Measurements from ENCODE around the gene SERPINA4. TPM values are rescaled to one million over a fixed set of nuclear protein-coding genes. Genes with fewer than 3 reads are reported as not detected.

The SERPINA4 gene
- total and polyA plus RNA-seq, 4 donors: 0.18 TPM; not detected in 3

DNA sequence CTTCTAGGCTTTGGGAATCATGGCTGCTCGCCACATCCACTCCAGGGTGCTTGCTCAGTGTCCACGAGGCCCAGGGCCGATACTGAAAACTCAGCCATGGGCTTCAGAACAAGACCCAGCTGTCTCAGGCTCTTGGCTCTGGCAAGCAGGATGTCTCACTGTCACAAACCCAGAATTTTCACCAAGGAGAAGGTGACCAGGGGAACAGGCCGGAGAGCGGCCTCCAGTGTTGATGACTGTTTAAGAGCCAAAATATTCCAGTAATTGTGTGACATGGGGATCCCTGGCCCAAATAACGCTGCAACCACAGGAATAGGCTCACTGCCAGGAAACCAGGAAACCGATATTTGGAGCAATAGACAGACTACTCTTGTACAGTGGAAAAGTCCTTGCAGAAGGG, 10.2 kb downstream of the SERPINA4 start:
- no peaks in the 10 kb centered on the region for H3K36me3 ChIP-seq (ENCODE audit: control insufficient read depth in 4 of 4, insufficient read depth in 4 of 4, low read length in 4 of 4)
- H3K27me3 ChIP-seq (ENCODE audit: control insufficient read depth in 3 of 3, insufficient read depth in 3 of 3, low read length in 2 of 3): no peaks in the 10 kb centered on the region
- DNase-seq (peak; percentile 54 to 75 (median 66)), ATAC-seq (ENCODE audit: insufficient read depth, low FRiP score) (no peak)
- no peak overlapping the region for H3K4me3 ChIP-seq
- WGBS, 2 donors: 61 to 66% methylated on average over 7 of the region's 7 CpGs
- TF ChIP-seq, protein P1, sequence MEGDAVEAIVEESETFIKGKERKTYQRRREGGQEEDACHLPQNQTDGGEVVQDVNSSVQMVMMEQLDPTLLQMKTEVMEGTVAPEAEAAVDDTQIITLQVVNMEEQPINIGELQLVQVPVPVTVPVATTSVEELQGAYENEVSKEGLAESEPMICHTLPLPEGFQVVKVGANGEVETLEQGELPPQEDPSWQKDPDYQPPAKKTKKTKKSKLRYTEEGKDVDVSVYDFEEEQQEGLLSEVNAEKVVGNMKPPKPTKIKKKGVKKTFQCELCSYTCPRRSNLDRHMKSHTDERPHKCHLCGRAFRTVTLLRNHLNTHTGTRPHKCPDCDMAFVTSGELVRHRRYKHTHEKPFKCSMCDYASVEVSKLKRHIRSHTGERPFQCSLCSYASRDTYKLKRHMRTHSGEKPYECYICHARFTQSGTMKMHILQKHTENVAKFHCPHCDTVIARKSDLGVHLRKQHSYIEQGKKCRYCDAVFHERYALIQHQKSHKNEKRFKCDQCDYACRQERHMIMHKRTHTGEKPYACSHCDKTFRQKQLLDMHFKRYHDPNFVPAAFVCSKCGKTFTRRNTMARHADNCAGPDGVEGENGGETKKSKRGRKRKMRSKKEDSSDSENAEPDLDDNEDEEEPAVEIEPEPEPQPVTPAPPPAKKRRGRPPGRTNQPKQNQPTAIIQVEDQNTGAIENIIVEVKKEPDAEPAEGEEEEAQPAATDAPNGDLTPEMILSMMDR (IDR thresholded peaks at IDR 0.05; ENCODE audit: control extremely low read depth, extremely low read depth): no peak
- H3K27ac ChIP-seq (ENCODE audit: low read depth in 1 of 2, low read length in 1 of 2): peak overlapping the region; percentile 13 to 47
- H3K9me3 ChIP-seq (ENCODE audit: control insufficient read depth in 4 of 4, insufficient read depth in 3 of 4, low read length in 3 of 4): peaks cover 0 to 4% (median 0%) of the 10 kb centered on the region in 4 donors
- H3K9ac ChIP-seq (ENCODE audit: insufficient read depth in 1 of 2, low read length in 2 of 2): no peak overlapping the region
- H3K4me1 ChIP-seq (ENCODE audit: control insufficient read depth in 5 of 5, insufficient read depth in 5 of 5, low read length in 5 of 5): peaks cover 0 to 14% (median 0%) of the 10 kb centered on the region in 5 donors

- ATAC-seq (ENCODE audit: insufficient read depth, low FRiP score): no peak
- Histone ChIP-seq H3K9me3 (ENCODE audit: control insufficient read depth in 4 of 4, insufficient read depth in 3 of 4, low read length in 3 of 4) (peaks cover 0 to 4% (median 0%) of the 10 kb centered on the region in 4 donors), H3K4me3 (no peak overlapping the region), H3K4me1 (ENCODE audit: control insufficient read depth in 5 of 5, insufficient read depth in 5 of 5, low read length in 5 of 5) (peaks cover 0 to 14% (median 0%) of the 10 kb centered on the region in 5 donors), H3K27ac (ENCODE audit: low read depth in 1 of 2, low read length in 1 of 2) (no peak overlapping the region), H3K9ac (ENCODE audit: insufficient read depth in 1 of 2, low read length in 2 of 2) (no peak overlapping the region), H3K27me3 (ENCODE audit: control insufficient read depth in 3 of 3, insufficient read depth in 3 of 3, low read length in 2 of 3) (no peaks in the 10 kb centered on the region), H3K36me3 (ENCODE audit: control insufficient read depth in 4 of 4, insufficient read depth in 4 of 4, low read length in 4 of 4) (no peaks in the 10 kb centered on the region)
- TF ChIP-seq, protein P1 (IDR thresholded peaks at IDR 0.05; ENCODE audit: control extremely low read depth, extremely low read depth): no peak
- no peak for DNase-seq
- 78 to 83% methylated on average over 6 of the region's 6 CpGs for WGBS, 2 donors
These were observed 10.7 kb downstream of the SERPINA4 start for GRCh38 chr14:94571950-94572349.

DNA sequence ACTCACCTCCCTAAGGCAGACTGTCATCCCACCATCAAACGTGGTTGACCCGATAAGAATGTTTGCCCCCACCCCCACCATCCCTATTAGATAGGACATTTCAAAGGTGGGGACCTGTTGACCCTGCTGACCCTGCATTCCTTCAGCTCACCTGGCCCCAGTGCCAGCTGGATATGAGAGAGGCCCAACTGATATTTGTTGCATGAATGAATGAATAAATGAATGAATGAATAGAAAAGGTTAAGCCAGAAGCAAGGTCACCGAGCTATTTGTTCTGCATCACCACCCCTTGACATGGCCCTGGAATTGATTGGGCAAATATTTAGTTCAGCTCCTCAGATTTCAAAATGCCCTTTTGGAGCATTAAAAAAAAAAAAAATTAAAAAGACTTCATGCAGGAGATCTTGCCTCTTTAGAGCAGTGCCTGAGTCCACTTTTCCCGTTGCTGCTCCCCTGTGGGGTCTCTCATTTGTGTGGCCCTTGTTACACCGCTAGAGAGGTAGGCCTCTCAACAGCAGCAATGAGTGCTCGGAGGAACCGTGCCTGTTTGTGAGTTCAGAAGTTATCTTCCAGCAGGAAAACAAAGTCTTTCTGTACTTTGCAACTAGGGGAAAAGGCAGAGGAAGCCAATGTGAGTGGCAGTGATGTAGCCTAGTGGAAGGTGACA, 11.5 kb downstream of the SERPINA4 start:
- Histone ChIP-seq H3K36me3 (ENCODE audit: control insufficient read depth in 4 of 4, insufficient read depth in 4 of 4, low read length in 4 of 4) (no peaks in the 10 kb centered on the region), H3K9ac (ENCODE audit: insufficient read depth in 1 of 2, low read length in 2 of 2) (no peak overlapping the region), H3K4me1 (ENCODE audit: control insufficient read depth in 5 of 5, insufficient read depth in 5 of 5, low read length in 5 of 5) (peaks cover 0 to 14% (median 0%) of the 10 kb centered on the region in 5 donors), H3K4me3 (no peak overlapping the region), H3K9me3 (ENCODE audit: control insufficient read depth in 4 of 4, insufficient read depth in 3 of 4, low read length in 3 of 4) (peaks cover 0 to 4% (median 0%) of the 10 kb centered on the region in 4 donors), H3K27ac (ENCODE audit: low read depth in 1 of 2, low read length in 1 of 2) (no peak overlapping the region), H3K27me3 (ENCODE audit: control insufficient read depth in 3 of 3, insufficient read depth in 3 of 3, low read length in 2 of 3) (no peaks in the 10 kb centered on the region)
- ATAC-seq (ENCODE audit: insufficient read depth, low FRiP score): no peak
- no peak for DNase-seq
- TF ChIP-seq, protein P1 (IDR thresholded peaks at IDR 0.05; ENCODE audit: control extremely low read depth, extremely low read depth): no peak
- 70 to 85% methylated on average over 7 of the region's 7 CpGs for WGBS, 2 donors

Data from lung (tissue), 12 donors.